Measurements from ENCODE around the gene ARHGAP9.
"Not testable (repeated sequence)": the region's sequence is repeated elsewhere in the genome, so short reads cannot be mapped to it uniquely, and the experiment has no call there.

- TF ChIP-seq CTCF, POLR2A (IDR thresholded peaks at IDR 0.05): not testable (repeated sequence)
These were observed 34.0 kb upstream of the ARHGAP9 start for GRCh38 chr12:57513677-57514076.
